Measurements from ENCODE around the gene GCK.

Gene GCK

GRCh38 chr7:44152971-44153947, 36.0 kb downstream of the GCK start:
- no peak for TF ChIP-seq CTCF (IDR thresholded peaks at IDR 0.05; ENCODE audit: low read depth, low read length)
- H3K4me3 ChIP-seq (ENCODE audit: low read depth, low read length) = no peak overlapping the region
- in situ Hi-C loops (cut with HindIII; ENCODE audit: low sequenced_read_pairs) = no loop called here
- DNase-seq (ENCODE audit: low read depth, low spot score) = no peak

- TF ChIP-seq CTCF (IDR thresholded peaks at IDR 0.05; ENCODE audit: low read depth, low read length) = no peak
- DNase-seq (ENCODE audit: low read depth, low spot score) = no peak
- no peak overlapping the region for H3K4me3 ChIP-seq (ENCODE audit: low read depth, low read length)
- in situ Hi-C loops (cut with HindIII; ENCODE audit: low sequenced_read_pairs) = no loop called here
Measured at GRCh38 chr7:44151956-44152355, 37.3 kb downstream of the GCK start.

- H3K4me3 ChIP-seq (ENCODE audit: low read depth, low read length) = no peak overlapping the region
- TF ChIP-seq CTCF (IDR thresholded peaks at IDR 0.05; ENCODE audit: low read depth, low read length) = no peak
- no peak for DNase-seq (ENCODE audit: low read depth, low spot score)
- in situ Hi-C loops (cut with HindIII; ENCODE audit: low sequenced_read_pairs) = no loop called here
Measured at GRCh38 chr7:44150966-44151941, 38.0 kb downstream of the GCK start.

GRCh38 chr7:44150466-44150832, 38.8 kb downstream of the GCK start:
- no peak for TF ChIP-seq CTCF (IDR thresholded peaks at IDR 0.05; ENCODE audit: low read depth, low read length)
- no peak for DNase-seq (ENCODE audit: low read depth, low spot score)
- no peak overlapping the region for H3K4me3 ChIP-seq (ENCODE audit: low read depth, low read length)
- in situ Hi-C loops (cut with HindIII; ENCODE audit: low sequenced_read_pairs) = no loop called here

- TF ChIP-seq CTCF (IDR thresholded peaks at IDR 0.05; ENCODE audit: low read depth, low read length) = no peak
- DNase-seq (ENCODE audit: low read depth, low spot score) = no peak
- in situ Hi-C loops (cut with HindIII; ENCODE audit: low sequenced_read_pairs) = no loop called here
- H3K4me3 ChIP-seq (ENCODE audit: low read depth, low read length) = no peak overlapping the region
Measured at GRCh38 chr7:44149571-44150465, 39.4 kb downstream of the GCK start.
